Measurements from ENCODE around the gene DYRK3. TPM values are rescaled to one million over a fixed set of nuclear protein-coding genes. Genes with fewer than 3 reads are reported as not detected.
A peak's percentile ranks its signal among the peaks of the same experiment; 100 is the strongest.

DYRK3 gene
- total and polyA plus RNA-seq, 10 of the 15 experiments (the other 5 are each of a cell fraction or from before 2014, with no cell fraction given), result 1.6 to 12.9 (median 10.3) TPM

- TF ChIP-seq E4F1 (IDR thresholded peaks at IDR 0.05; ENCODE audit: borderline replicate concordance, partially characterized antibody) (no peak), ZBTB4 (CRISPR knock-in tag; IDR thresholded peaks at IDR 0.05) (no peak), EED (IDR thresholded peaks at IDR 0.05; ENCODE audit: low read depth) (0 out of 2 replicates have a peak, but pooled peaks have one; percentile 19), CHD1 (IDR thresholded peaks at IDR 0.05; ENCODE audit: low read depth, low read length) (no peak), ZBED1 (IDR thresholded peaks at IDR 0.05; ENCODE audit: borderline replicate concordance) (no peak), CTCF (IDR thresholded peaks at IDR 0.05 in 2 of 3, conservative IDR thresholded peaks at IDR 0.05 in 1 of 3; ENCODE audit: control insufficient read depth in 2 of 3, extremely low read depth in 1 of 3, insufficient read depth in 1 of 3, low read depth in 3 of 3, low read length in 3 of 3) (no peak)
These were observed 36.8 kb downstream of the DYRK3 start (continued) for GRCh38 chr1:206672011-206672688.
